ENCODE measurements around the gene SERTM1. TPM values are rescaled to one million over a fixed set of nuclear protein-coding genes. Genes with fewer than 3 reads are reported as not detected.

SERTM1 gene
- not detected for total RNA-seq

- peak; percentile 39 for ATAC-seq
Observed at GRCh38 chr13:36673838-36674326, at the start of gene SERTM1. TSS of gene SERTM1 (plus strand) at chr13:36674020. CDS start at chr13:36695079, 21,059 bp downstream.

GRCh38 chr13:36628377-36629056 is 45.3 kb upstream of the SERTM1 start:
- no peak for ATAC-seq

GRCh38 chr13:36629057-36629385 is 44.8 kb upstream of the SERTM1 start:
- no peak for ATAC-seq

- no peak for ATAC-seq
Observed at GRCh38 chr13:36630181-36630803, 43.5 kb upstream of the SERTM1 start.

- ATAC-seq, result no peak
Observed at GRCh38 chr13:36639610-36640009, 34.2 kb upstream of the SERTM1 start.

GRCh38 chr13:36650611-36651010 is 23.2 kb upstream of the SERTM1 start:
- ATAC-seq, result no peak

GRCh38 chr13:36665630-36666029 is 8.2 kb upstream of the SERTM1 start:
- ATAC-seq, result no peak

GRCh38 chr13:36666477-36667229 is 7.2 kb upstream of the SERTM1 start:
- no peak for ATAC-seq

GRCh38 chr13:36668316-36668715 is 5.5 kb upstream of the SERTM1 start:
- no peak for ATAC-seq

- no peak for ATAC-seq
Observed at GRCh38 chr13:36673352-36673751, 468 bp upstream of the SERTM1 start.

- ATAC-seq, result peak; percentile 18
Observed at GRCh38 chr13:36674337-36675212, 755 bp downstream of the SERTM1 start.

GRCh38 chr13:36675213-36675536 is 1.4 kb downstream of the SERTM1 start:
- ATAC-seq, result no peak

- ATAC-seq, result no peak
Observed at GRCh38 chr13:36680913-36681312, 7.1 kb downstream of the SERTM1 start.

GRCh38 chr13:36681894-36682624 is 8.2 kb downstream of the SERTM1 start:
- no peak for ATAC-seq

GRCh38 chr13:36683701-36684100 is 9.9 kb downstream of the SERTM1 start:
- no peak for ATAC-seq

- ATAC-seq, result no peak
Observed at GRCh38 chr13:36685927-36686326, 12.1 kb downstream of the SERTM1 start.

- no peak for ATAC-seq
Observed at GRCh38 chr13:36696410-36697010, 22.7 kb downstream of the SERTM1 start.

GRCh38 chr13:36700170-36700569 is 26.4 kb downstream of the SERTM1 start:
- no peak for ATAC-seq

- no peak for ATAC-seq
Observed at GRCh38 chr13:36706755-36707154, 32.9 kb downstream of the SERTM1 start.

GRCh38 chr13:36709136-36709890 is 35.5 kb downstream of the SERTM1 start:
- no peak for ATAC-seq

GRCh38 chr13:36710396-36710795 is 36.6 kb downstream of the SERTM1 start:
- no peak for ATAC-seq
